Measurements from ENCODE around the gene COTL1. TPM values are rescaled to one million over a fixed set of nuclear protein-coding genes. Genes with fewer than 3 reads are reported as not detected.

Gene COTL1
- total and polyA plus RNA-seq, 9 of the 15 experiments (the other 6 are each of a cell fraction or from before 2014, with no cell fraction given): 27.7 to 185 (median 72.5) TPM

DNA sequence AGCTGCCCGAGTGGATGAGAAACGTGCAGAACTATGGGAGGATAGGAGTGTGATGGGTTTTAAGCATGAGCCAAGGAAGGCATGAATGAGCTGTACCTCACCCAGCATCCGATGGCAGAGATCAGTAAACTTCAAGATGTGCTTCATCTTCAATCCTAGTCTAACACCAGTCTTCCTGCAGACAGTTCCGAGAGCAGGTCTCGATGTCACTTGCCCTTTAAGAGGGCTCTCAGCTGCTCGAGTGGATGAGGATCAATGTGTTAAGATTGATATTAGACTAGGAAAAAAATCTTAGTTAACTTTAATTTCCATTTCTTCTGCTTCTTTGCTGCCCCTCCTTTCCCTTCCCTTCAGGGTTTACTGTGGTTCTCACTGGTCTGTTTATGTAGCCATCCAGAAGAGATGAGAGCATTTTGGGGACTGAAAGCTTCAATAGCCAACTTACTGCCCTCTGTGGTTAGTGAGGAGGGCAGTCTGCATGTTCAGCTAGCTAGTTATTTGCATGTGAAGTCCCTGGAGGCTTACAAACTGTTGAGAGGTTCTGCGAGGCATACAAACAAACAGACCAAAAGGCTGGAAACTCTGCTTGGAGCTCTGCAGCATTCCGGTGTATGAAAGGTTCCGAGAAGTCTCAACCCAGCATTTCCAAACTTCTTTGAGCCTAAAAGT, 45.7 kb upstream of the COTL1 start:
- no peak overlapping the region for H3K4me3 ChIP-seq
- H3K27me3 ChIP-seq (ENCODE audit: control insufficient read depth in 2 of 2, insufficient read depth in 2 of 2, low read length in 2 of 2): no peaks in the 10 kb centered on the region
- H3K4me2 ChIP-seq (ENCODE audit: insufficient read depth, low read length): no peak overlapping the region
- ATAC-seq (no peak), DNase-seq (ENCODE audit: extremely low read depth in 1 of 4, low spot score in 3 of 4) (no peak), FAIRE-seq (no peak)
- in situ Hi-C loops (cut with MboI) (no loop called here), intact Hi-C loops (cut with micrococcal nuclease) (no loop called here)
- H3K36me3 ChIP-seq (ENCODE audit: control insufficient read depth, insufficient read depth, low read length): peaks cover 61% of the 10 kb centered on the region
- H3K9me3 ChIP-seq (replicated peaks; ENCODE audit: control insufficient read depth, insufficient read depth, low read depth, low read length): no peaks in the 10 kb centered on the region
- H3K9ac ChIP-seq (ENCODE audit: insufficient read depth in 1 of 2, low read depth in 2 of 2, low read length in 2 of 2): no peak overlapping the region
- no peak overlapping the region for H3K27ac ChIP-seq (ENCODE audit: extremely low read depth, low read depth, low read length)
- TF ChIP-seq CBX5 (IDR thresholded peaks at IDR 0.05; ENCODE audit: borderline replicate concordance, low read depth): no peak
- TF ChIP-seq ZNF785 (CRISPR knock-in tag; IDR thresholded peaks at IDR 0.05): no peak
- no peak for TF ChIP-seq SUPT5H (IDR thresholded peaks at IDR 0.05)
- no peak for TF ChIP-seq BMI1 (IDR thresholded peaks at IDR 0.05; ENCODE audit: low read length)
- TF ChIP-seq, protein P1, sequence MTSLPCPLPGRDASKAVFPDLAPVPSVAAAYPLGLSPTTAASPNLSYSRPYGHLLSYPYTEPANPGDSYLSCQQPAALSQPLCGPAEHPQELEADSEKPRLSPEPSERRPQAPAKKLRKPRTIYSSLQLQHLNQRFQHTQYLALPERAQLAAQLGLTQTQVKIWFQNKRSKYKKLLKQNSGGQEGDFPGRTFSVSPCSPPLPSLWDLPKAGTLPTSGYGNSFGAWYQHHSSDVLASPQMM (CRISPR knock-in tag; IDR thresholded peaks at IDR 0.05): no peak
- TF ChIP-seq E2F6 (IDR thresholded peaks at IDR 0.05; ENCODE audit: borderline replicate concordance in 1 of 2, extremely low read depth in 1 of 2, insufficient read depth in 1 of 2, insufficient read length in 1 of 2, low read depth in 1 of 2, low read length in 1 of 2, poor library complexity in 1 of 2, severe bottlenecking in 1 of 2): no peak
- no peak for TF ChIP-seq ZNF282 (CRISPR knock-in tag; IDR thresholded peaks at IDR 0.05)
- no peak for TF ChIP-seq SETDB1 (IDR thresholded peaks at IDR 0.05; ENCODE audit: low read length)
- no peaks in the 10 kb centered on the region for H3K9me1 ChIP-seq (ENCODE audit: control insufficient read depth, insufficient read depth, low read length)
- POLR2A ChIA-PET: interaction anchor here (0.6 to 1.5 kb wide), 10 partner anchors 9 to 89 kb away, joined by 3 to 9 read pairs (median 3); partner anchors contain the start of gene KLHL36
- no TSS peak for BruUV-seq (replicated peaks)
- H3K4me1 ChIP-seq (replicated peaks in 1 of 2; ENCODE audit: control insufficient read depth in 2 of 2, insufficient read depth in 2 of 2, low read length in 2 of 2): peaks cover 0 to 4% of the 10 kb centered on the region in 2 experiments; a peak in 1 of 5 replicates
- no peaks in the 10 kb centered on the region for H3K79me2 ChIP-seq (ENCODE audit: control insufficient read depth, insufficient read depth, low read length)
- H2AFZ ChIP-seq (ENCODE audit: low read depth, low read length): no peak overlapping the region
- peaks cover 13% of the 10 kb centered on the region; the same call in 1 of the 2 replicates for H4K20me1 ChIP-seq (replicated peaks; ENCODE audit: control insufficient read depth, insufficient read depth, low read length)
- 75% methylated on average over 9 of the region's 9 CpGs for WGBS (ENCODE audit: insufficient coverage, low coverage, missing lambda C conversion rate)
- CTCF ChIA-PET (ENCODE audit: low intra/inter-chr PET ratio): no interaction called here

Measured in K562 (cell line).